ENCODE data around the gene GALNT5. TPM values are rescaled to one million over a fixed set of nuclear protein-coding genes. Genes with fewer than 3 reads are reported as not detected.

The GALNT5 gene
- total RNA-seq, 4 donors from 2014 or later = 0.13 to 0.83 (median 0.17) TPM; not detected in 1

GRCh38 chr2:157261199-157261782, 3.8 kb downstream of the GALNT5 start:
- H3K4me3 ChIP-seq = no peak overlapping the region
- no peaks in the 10 kb centered on the region for H3K27me3 ChIP-seq
- intact Hi-C loops (cut with DNase I) = no loop called here
- 62% methylated on average over 6 of the region's 6 CpGs for WGBS
- H3K27ac ChIP-seq (replicated peaks in 1 of 4) = no peak overlapping the region
- H3K9me3 ChIP-seq = no peaks in the 10 kb centered on the region
- peaks cover 3 to 22% (median 14%) of the 10 kb centered on the region in 4 donors for H3K4me1 ChIP-seq
- no peaks in the 10 kb centered on the region for H3K36me3 ChIP-seq
- no peak for DNase-seq (ENCODE audit: extremely low spot score)
- TF ChIP-seq EP300 (IDR thresholded peaks at IDR 0.05) = no peak

DNA sequence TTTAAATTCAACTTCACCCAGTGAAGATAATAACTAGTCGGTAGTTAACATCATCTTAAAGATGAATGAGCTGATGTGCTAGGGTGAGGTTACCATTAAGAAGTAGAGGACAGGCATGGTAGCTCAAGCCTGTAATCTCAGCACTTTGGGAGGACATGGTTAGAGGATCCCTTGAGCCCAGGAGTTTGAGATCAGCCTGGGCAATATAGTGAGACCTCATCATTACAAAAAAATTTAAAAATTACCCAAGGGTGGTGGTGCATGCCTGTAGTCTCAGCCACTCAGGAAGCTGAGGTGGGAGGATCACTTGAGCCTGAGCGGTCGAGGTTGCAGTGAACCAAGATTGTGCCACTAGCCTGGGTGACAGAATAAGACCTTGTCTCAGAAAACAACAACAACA, 4.7 kb downstream of the GALNT5 start:
- intact Hi-C loops (cut with DNase I) = no loop called here

DNA sequence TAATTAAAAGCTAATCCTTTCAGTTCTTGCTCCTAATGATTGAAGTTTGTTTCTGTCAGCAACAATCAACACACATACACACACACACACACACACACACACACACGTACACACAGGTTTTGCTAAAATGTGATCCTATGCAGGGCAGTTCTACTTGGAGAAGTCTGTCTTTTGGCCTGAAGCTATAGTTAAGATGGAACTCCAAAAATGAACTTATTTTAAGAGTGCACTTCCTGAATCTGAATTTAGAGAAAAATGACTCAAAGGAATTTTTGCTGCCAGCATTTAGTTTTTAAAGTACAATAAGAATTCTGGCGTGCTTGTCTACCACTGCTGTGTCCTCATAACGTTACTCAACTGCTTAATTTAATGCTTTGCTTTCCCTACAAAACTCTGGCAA, 6.6 kb downstream of the GALNT5 start:
- Histone ChIP-seq H3K27me3 (no peaks in the 10 kb centered on the region), H3K4me3 (no peak overlapping the region), H3K36me3 (no peaks in the 10 kb centered on the region), H3K4me1 (peaks cover 0 to 10% (median 5%) of the 10 kb centered on the region in 4 donors), H3K27ac (replicated peaks in 1 of 4) (no peak overlapping the region), H3K9me3 (no peaks in the 10 kb centered on the region)
- DNase-seq (ENCODE audit: extremely low spot score) = no peak
- intact Hi-C loops (cut with DNase I) = no loop called here
- 45% methylated on average over 3 of the region's 3 CpGs for WGBS
- no peak for TF ChIP-seq POLR2A (IDR thresholded peaks at IDR 0.05; ENCODE audit: low read depth)
- TF ChIP-seq CTCF (IDR thresholded peaks at IDR 0.05) = no peak
- no peak for TF ChIP-seq EP300 (IDR thresholded peaks at IDR 0.05)
- TF ChIP-seq POLR2AphosphoS5 (IDR thresholded peaks at IDR 0.05) = no peak

More for the DNA sequence above, 4.7 kb downstream of the GALNT5 start:
- no peak overlapping the region for H3K27ac ChIP-seq (replicated peaks in 1 of 4)
- no peaks in the 10 kb centered on the region for H3K27me3 ChIP-seq
- TF ChIP-seq EP300 (IDR thresholded peaks at IDR 0.05) = no peak
- TF ChIP-seq POLR2AphosphoS5 (IDR thresholded peaks at IDR 0.05) = no peak
- H3K4me1 ChIP-seq = peaks cover 3 to 17% (median 12%) of the 10 kb centered on the region in 4 donors
- DNase-seq (ENCODE audit: extremely low spot score) = no peak
- no peaks in the 10 kb centered on the region for H3K36me3 ChIP-seq
- H3K9me3 ChIP-seq = no peaks in the 10 kb centered on the region
- 85% methylated on average over 3 of the region's 3 CpGs for WGBS
- H3K4me3 ChIP-seq = no peak overlapping the region

GRCh38 chr2:157265825-157266224, 8.3 kb downstream of the GALNT5 start:
- no peaks in the 10 kb centered on the region for H3K36me3 ChIP-seq
- DNase-seq (ENCODE audit: extremely low spot score) = no peak
- intact Hi-C loops (cut with DNase I) = no loop called here
- H3K27ac ChIP-seq (replicated peaks in 1 of 4) = no peak overlapping the region
- no peaks in the 10 kb centered on the region for H3K9me3 ChIP-seq
- no peaks in the 10 kb centered on the region for H3K27me3 ChIP-seq
- TF ChIP-seq EP300 (IDR thresholded peaks at IDR 0.05) = no peak
- TF ChIP-seq POLR2AphosphoS5 (IDR thresholded peaks at IDR 0.05) = no peak
- no peak for TF ChIP-seq CTCF (IDR thresholded peaks at IDR 0.05)
- no peak for TF ChIP-seq POLR2A (IDR thresholded peaks at IDR 0.05; ENCODE audit: low read depth)
- 86% methylated on average over 4 of the region's 4 CpGs for WGBS
- H3K4me1 ChIP-seq = peaks cover 0 to 5% (median 1%) of the 10 kb centered on the region in 4 donors
- no peak overlapping the region for H3K4me3 ChIP-seq

- H3K27ac ChIP-seq (replicated peaks in 1 of 4) = no peak overlapping the region
- intact Hi-C loops (cut with DNase I) = no loop called here
- no peak for DNase-seq (ENCODE audit: extremely low spot score)
- H3K36me3 ChIP-seq = no peaks in the 10 kb centered on the region
- 49% methylated on average over 2 of the region's 2 CpGs for WGBS
- no peaks in the 10 kb centered on the region for H3K9me3 ChIP-seq
- H3K27me3 ChIP-seq = no peaks in the 10 kb centered on the region
- no peak for TF ChIP-seq POLR2A (IDR thresholded peaks at IDR 0.05; ENCODE audit: low read depth)
- TF ChIP-seq CTCF (IDR thresholded peaks at IDR 0.05) = no peak
- no peak for TF ChIP-seq EP300 (IDR thresholded peaks at IDR 0.05)
- TF ChIP-seq POLR2AphosphoS5 (IDR thresholded peaks at IDR 0.05) = no peak
- H3K4me1 ChIP-seq = no peaks in the 10 kb centered on the region
- no peak overlapping the region for H3K4me3 ChIP-seq
These were observed 10.0 kb downstream of the GALNT5 start for GRCh38 chr2:157267476-157267875.

GRCh38 chr2:157269060-157269459, 11.6 kb downstream of the GALNT5 start:
- Histone ChIP-seq H3K27ac (replicated peaks in 1 of 4) (no peak overlapping the region), H3K4me3 (no peak overlapping the region), H3K9me3 (no peaks in the 10 kb centered on the region), H3K36me3 (no peaks in the 10 kb centered on the region), H3K4me1 (no peaks in the 10 kb centered on the region), H3K27me3 (no peaks in the 10 kb centered on the region)
- intact Hi-C loops (cut with DNase I) = no loop called here
- no peak for TF ChIP-seq POLR2AphosphoS5 (IDR thresholded peaks at IDR 0.05)
- TF ChIP-seq CTCF (IDR thresholded peaks at IDR 0.05) = no peak
- no peak for DNase-seq (ENCODE audit: extremely low spot score)
- 92% methylated on average over 2 of the region's 2 CpGs for WGBS

Measured in esophagus muscularis mucosa (tissue), 4 donors.